Measurements from ENCODE around the gene EPHA6.
"Not testable (repeated sequence)": the region's sequence is repeated elsewhere in the genome, so short reads cannot be mapped to it uniquely, and the experiment has no call there.

Gene EPHA6

DNA sequence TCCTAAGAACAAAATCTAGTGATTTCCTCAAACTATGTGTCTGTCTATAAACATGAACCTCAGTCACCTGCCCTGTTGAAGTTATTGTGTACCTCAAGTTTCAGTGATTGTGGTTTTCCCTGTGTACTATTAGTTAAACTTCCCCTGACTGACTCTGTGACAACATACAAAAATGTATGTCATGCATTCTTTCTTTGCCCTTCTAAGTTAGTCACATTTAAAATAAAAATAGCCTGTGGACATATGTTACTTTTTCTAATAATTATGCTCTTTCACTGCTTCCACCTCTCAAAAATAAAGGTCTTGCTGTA, 29.8 kb downstream of the EPHA6 start:
- no peaks in the 10 kb centered on the region for H3K27me3 ChIP-seq (ENCODE audit: low read depth)
- H3K4me3 ChIP-seq = no peak overlapping the region
- in situ Hi-C loops (cut with MboI; ENCODE audit: low sequenced_read_pairs) = no loop called here

DNA sequence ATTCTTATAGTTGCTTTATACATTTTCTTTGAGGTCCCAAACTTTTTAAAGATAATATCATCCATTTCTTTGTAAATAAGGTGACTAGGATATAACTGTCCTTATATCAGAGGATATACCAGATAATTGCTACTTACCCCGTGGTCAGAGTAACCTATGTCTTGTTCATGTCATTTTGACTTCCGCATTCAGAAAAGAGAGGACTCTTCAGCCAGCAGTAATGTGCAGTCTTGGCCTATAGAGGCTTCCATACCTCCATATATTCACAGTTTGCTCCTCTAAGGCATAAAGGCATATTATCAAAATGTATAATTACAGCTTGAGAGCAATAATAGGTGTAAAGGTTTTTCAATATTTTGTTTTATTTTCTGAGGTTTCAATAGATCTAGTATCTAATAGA, 38.5 kb downstream of the EPHA6 start:
- Histone ChIP-seq H3K27me3 (ENCODE audit: low read depth) (no peaks in the 10 kb centered on the region), H3K36me3 (replicated peaks) (no peaks in the 10 kb centered on the region), H3K4me1 (no peaks in the 10 kb centered on the region), H3K4me3 (no peak overlapping the region), H3K9me3 (no peaks in the 10 kb centered on the region)
- in situ Hi-C loops (cut with MboI; ENCODE audit: low sequenced_read_pairs) = loop anchor here (25.0 kb wide), 1 partner anchor 859 kb away; no protein-coding TSS in a partner anchor
- DNase-seq (ENCODE audit: low spot score in 2 of 2) = no peak

More for the DNA sequence above, 29.8 kb downstream of the EPHA6 start:
- DNase-seq (ENCODE audit: low spot score in 2 of 2) = no peak
- Histone ChIP-seq H3K36me3 (replicated peaks) (no peaks in the 10 kb centered on the region), H3K9me3 (no peaks in the 10 kb centered on the region), H3K4me1 (no peaks in the 10 kb centered on the region)

DNA sequence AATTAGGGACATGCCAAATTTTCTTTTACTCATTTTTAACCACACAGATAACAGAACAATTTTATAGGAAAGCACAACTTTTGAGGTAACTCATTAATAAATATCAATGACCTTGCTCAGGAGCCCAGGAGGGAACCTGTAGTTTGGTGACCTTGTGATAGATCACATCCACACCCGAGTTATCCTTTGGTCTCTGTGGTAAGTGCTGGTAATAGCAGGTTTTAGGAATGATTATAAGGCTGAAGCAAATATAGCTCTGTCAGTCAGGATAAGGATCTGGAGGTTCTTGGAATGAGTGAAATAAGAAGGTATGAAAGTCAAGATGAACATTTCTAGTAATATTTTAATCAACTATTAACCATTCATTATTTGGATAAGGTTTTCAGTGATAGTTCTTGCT, 46.5 kb downstream of the EPHA6 start:
- in situ Hi-C loops (cut with MboI; ENCODE audit: low sequenced_read_pairs) = loop anchor here (25.0 kb wide), 1 partner anchor 851 kb away; no protein-coding TSS in a partner anchor
- H3K4me3 ChIP-seq = no peak overlapping the region
- no peaks in the 10 kb centered on the region for H3K9me3 ChIP-seq
- DNase-seq (ENCODE audit: low spot score in 2 of 2) = no peak
- no peaks in the 10 kb centered on the region for H3K4me1 ChIP-seq
- no peaks in the 10 kb centered on the region for H3K36me3 ChIP-seq (replicated peaks)
- no peaks in the 10 kb centered on the region for H3K27me3 ChIP-seq (ENCODE audit: low read depth)

DNA sequence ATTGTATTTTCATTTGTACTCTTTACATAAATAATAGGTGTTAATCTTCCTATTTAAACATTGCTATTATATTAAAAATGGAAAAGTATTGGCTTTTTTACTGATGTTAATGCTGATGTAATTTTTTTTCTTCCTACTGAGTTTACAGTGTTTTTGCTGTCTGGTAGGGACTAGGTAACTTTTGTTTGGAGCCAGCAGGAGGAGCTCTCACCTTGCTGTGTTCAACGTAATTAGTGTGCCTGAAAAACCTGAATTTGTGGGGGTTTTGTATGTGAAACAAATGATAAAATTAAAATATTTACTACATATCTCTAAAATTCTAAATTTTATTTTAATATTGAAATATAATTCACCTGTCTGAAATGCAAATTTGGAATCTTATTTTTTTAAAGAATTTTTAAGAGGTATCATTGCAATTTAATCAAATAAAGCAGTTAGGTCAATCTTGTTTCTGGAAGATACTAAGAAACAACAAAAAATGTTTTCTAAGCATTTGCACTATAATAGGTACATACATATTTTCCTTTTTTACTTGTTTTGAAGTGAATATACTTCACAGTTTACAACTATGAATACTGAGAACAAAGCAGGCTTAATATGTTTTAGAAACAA, 48.8 kb downstream of the EPHA6 start:
- DNase-seq (ENCODE audit: low spot score in 2 of 2) = peak; percentile 58 to 65
- no peaks in the 10 kb centered on the region for H3K27me3 ChIP-seq (ENCODE audit: low read depth)
- no peaks in the 10 kb centered on the region for H3K4me1 ChIP-seq
- H3K9me3 ChIP-seq = no peaks in the 10 kb centered on the region
- in situ Hi-C loops (cut with MboI; ENCODE audit: low sequenced_read_pairs) = loop anchor here (25.0 kb wide), 1 partner anchor 849 kb away; no protein-coding TSS in a partner anchor
- no peak overlapping the region for H3K4me3 ChIP-seq
- H3K36me3 ChIP-seq (replicated peaks) = no peaks in the 10 kb centered on the region

DNA sequence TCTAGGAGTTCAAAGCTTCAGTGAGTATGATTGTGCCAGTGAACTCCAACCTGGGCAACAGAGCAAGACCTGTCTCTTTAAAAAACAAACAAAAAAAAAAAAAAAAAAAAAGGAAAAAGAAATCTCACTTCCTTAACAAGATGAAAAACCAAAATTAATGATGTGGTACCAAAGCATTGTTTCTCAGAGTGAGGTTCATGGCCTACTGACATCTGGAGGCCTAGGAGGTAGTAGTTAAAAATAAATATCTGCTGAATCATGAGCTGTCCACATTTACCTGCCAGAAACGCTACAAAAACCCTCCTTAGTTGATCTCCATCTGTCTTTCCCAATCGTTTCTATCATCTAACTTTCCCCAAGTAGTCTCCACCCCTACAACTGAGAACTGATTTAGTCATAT, 51.2 kb downstream of the EPHA6 start:
- H3K27me3 ChIP-seq (ENCODE audit: low read depth) = no peaks in the 10 kb centered on the region
- in situ Hi-C loops (cut with MboI; ENCODE audit: low sequenced_read_pairs) = loop anchor here (25.0 kb wide), 1 partner anchor 847 kb away; no protein-coding TSS in a partner anchor
- H3K36me3 ChIP-seq (replicated peaks) = no peaks in the 10 kb centered on the region
- no peak overlapping the region for H3K4me3 ChIP-seq
- H3K4me1 ChIP-seq = no peaks in the 10 kb centered on the region
- no peak for DNase-seq (ENCODE audit: low spot score in 2 of 2)
- H3K9me3 ChIP-seq = no peaks in the 10 kb centered on the region

DNA sequence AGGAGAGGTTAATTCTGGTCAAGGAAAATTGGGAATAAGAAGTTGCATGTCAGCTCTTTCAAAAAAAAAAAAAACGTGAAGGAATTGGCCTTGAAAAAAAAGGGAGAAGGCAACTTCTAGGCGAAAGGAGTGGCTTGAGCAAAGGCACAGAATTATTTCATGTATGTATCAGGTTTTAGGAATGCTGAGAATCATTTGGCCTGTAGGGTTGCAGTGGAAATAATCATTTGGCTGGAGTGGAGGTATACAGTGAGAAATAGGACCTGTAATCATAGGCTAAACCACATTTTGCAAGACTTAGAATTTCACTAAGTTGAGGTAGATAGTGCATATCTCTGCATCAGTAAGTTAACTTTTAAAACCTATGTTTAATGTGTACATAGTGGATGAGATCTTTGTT, 54.9 kb downstream of the EPHA6 start:
- no peaks in the 10 kb centered on the region for H3K36me3 ChIP-seq (replicated peaks)
- H3K27me3 ChIP-seq (ENCODE audit: low read depth) = no peaks in the 10 kb centered on the region
- H3K4me1 ChIP-seq = no peaks in the 10 kb centered on the region
- DNase-seq (ENCODE audit: low spot score in 2 of 2) = no peak
- no peaks in the 10 kb centered on the region for H3K9me3 ChIP-seq
- in situ Hi-C loops (cut with MboI; ENCODE audit: low sequenced_read_pairs) = loop anchor here (25.0 kb wide), 1 partner anchor 843 kb away; no protein-coding TSS in a partner anchor
- H3K4me3 ChIP-seq = no peak overlapping the region

DNA sequence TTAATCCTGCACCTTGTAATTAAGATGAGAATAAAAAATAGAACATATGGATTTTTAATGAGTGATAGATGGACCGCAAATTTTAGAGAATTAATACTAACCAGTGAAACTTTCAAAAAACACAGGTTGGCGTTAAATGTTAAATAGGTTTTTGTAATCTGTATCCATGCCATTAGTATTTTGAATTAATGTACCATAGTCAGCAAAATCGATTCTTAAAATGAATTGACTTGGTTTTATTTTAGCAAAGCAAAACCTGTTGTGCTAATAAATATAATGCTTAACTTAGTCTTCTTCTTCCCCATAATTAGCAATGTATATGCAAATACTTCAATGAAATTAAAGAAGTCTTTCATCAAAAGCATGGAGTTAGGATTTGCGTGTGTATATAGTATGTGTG, 63.1 kb downstream of the EPHA6 start:
- in situ Hi-C loops (cut with MboI; ENCODE audit: low sequenced_read_pairs) = no loop called here
- Histone ChIP-seq H3K4me1 (no peaks in the 10 kb centered on the region), H3K27me3 (ENCODE audit: low read depth) (no peaks in the 10 kb centered on the region), H3K36me3 (replicated peaks) (no peaks in the 10 kb centered on the region), H3K9me3 (no peaks in the 10 kb centered on the region), H3K4me3 (no peak overlapping the region)
- DNase-seq (ENCODE audit: low spot score in 2 of 2) = no peak

DNA sequence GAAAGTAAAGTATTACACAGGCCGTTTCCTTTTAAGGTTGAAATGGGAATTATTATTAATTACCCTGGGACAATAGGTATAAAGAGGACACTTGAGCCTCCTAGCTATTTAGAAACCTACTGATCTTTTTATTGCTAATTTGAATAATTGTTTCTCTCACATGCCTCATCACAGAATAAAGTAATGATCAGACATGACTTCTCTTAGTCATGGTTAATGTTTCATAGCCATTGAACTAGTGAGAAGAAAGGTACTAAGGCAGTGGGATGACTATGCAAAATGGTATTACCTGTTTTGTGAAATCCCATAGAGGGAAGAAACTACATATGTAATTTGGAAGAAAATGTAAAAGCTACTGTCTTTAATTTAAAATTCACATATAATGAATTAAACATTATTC, 85.6 kb downstream of the EPHA6 start:
- Histone ChIP-seq H3K36me3 (replicated peaks) (no peaks in the 10 kb centered on the region), H3K27me3 (ENCODE audit: low read depth) (no peaks in the 10 kb centered on the region), H3K4me1 (peaks cover 10% of the 10 kb centered on the region), H3K4me3 (no peak overlapping the region), H3K9me3 (no peaks in the 10 kb centered on the region)
- no peak for DNase-seq (ENCODE audit: low spot score in 2 of 2)
- in situ Hi-C loops (cut with MboI; ENCODE audit: low sequenced_read_pairs) = no loop called here

DNA sequence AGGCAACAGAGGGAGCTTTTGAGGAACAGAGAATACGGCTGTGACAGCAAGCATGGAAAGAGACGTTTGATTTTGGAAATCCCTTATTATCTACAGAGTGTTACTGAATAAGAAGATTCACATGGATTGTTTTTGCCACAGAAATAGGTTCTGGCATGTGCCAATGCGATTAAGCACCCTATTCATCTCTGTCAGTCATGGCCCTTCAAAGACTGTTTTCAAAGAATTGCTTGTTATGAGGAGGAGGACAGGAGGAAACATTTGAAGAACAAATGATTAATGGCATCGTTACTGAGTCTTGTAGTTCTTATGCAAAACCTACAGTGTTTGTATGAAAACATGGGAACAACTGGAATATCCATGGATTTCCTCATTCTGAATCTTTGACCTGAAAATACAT, 86.2 kb downstream of the EPHA6 start:
- Histone ChIP-seq H3K27me3 (ENCODE audit: low read depth) (no peaks in the 10 kb centered on the region), H3K4me3 (no peak overlapping the region), H3K4me1 (peaks cover 10% of the 10 kb centered on the region), H3K36me3 (replicated peaks) (no peaks in the 10 kb centered on the region), H3K9me3 (no peaks in the 10 kb centered on the region)
- in situ Hi-C loops (cut with MboI; ENCODE audit: low sequenced_read_pairs) = no loop called here
- peak; percentile 9 to 60 for DNase-seq (ENCODE audit: low spot score in 2 of 2)

DNA sequence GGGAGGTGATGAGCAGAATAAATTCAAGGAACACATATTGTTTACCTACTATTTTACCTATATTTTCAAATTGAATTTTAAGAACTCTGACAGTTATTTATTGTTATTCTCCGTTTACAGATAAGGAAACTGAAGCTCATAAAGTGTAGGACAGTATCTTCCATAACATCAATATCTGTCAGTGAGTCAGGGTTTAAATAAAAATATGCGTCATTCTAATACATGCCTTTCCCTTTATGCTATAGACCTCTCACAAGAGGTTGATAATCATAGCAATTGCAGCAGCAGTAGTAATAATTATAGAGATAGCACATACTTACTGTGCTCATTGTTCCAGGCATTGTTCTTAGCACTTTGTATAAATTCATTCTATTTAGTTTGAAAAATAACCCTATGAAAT, 101.1 kb downstream of the EPHA6 start:
- no peaks in the 10 kb centered on the region for H3K36me3 ChIP-seq (replicated peaks)
- no peaks in the 10 kb centered on the region for H3K4me1 ChIP-seq
- DNase-seq (ENCODE audit: low spot score in 2 of 2) = no peak
- in situ Hi-C loops (cut with MboI; ENCODE audit: low sequenced_read_pairs) = no loop called here
- no peaks in the 10 kb centered on the region for H3K9me3 ChIP-seq
- H3K27me3 ChIP-seq (ENCODE audit: low read depth) = no peaks in the 10 kb centered on the region
- no peak overlapping the region for H3K4me3 ChIP-seq

DNA sequence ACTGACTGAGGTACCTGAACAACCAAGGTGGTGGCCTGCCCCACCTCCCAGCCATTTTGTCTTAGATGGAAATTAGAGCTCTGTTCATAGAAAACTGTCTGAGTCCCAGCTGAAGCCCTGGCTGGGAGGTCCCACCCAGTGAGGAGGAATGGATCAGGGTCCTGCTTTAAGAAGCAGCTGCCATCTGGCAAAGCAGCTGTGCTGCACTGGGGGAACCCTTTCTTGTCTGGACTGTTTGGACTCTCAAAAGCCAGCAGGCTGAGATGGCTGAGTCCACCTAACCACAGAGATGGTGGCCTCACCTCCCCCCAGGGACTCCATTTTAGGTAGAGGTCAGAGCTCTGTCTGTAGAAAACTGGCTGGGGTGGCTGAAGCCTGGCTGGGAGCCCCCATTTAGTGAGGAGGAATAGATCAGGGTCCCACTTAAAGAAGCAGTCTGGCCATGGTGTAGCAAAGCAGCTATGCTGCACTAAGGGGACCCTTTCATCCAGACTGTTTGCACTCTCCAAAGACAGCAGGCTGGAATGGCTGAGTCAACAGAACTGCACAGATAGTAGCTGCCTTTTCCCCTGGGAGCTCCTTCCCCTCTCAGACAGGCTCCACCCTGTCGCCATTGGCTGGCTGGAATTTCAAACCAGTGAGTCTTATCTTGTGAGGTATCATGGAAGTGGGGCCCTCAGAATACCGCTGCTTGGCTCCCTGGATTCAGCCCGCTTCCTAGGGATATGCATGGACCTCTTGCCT, 116.9 kb downstream of the EPHA6 start:
- DNase-seq (ENCODE audit: low spot score in 2 of 2) = no peak
- Histone ChIP-seq H3K27me3 (ENCODE audit: low read depth) (no peaks in the 10 kb centered on the region), H3K9me3 (no peaks in the 10 kb centered on the region; the same call in 1 of the 2 replicates), H3K4me3 (no peak overlapping the region), H3K36me3 (replicated peaks) (no peaks in the 10 kb centered on the region), H3K4me1 (no peaks in the 10 kb centered on the region)
- in situ Hi-C loops (cut with MboI; ENCODE audit: low sequenced_read_pairs) = no loop called here

DNA sequence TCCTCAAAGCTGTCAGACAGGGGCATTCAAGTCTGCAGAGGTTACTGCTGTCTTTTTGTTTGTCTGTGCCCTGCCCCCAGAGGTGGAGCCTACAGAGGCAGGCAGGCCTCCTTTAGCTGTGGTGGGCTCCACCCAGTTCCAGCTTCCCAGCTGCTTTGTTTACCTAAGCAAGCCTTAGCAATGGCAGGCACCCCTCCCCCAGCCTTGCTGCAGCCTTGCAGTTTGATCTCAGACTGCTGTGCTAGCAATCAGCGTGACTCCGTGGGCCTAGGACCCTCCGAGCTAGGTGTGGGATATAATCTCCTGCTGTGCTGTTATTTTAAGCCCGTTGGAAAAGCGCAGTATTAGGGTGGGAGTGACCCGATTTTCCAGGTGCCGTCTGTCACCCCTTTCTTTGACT, 127.7 kb downstream of the EPHA6 start:
- in situ Hi-C loops (cut with MboI; ENCODE audit: low sequenced_read_pairs); H3K9me3 ChIP-seq; H3K4me3 ChIP-seq; H3K36me3 ChIP-seq (replicated peaks); H3K27me3 ChIP-seq (ENCODE audit: low read depth); H3K4me1 ChIP-seq: not testable (repeated sequence)
- DNase-seq (ENCODE audit: low spot score in 2 of 2) = peak in 1 of 2 experiments; percentile 61

DNA sequence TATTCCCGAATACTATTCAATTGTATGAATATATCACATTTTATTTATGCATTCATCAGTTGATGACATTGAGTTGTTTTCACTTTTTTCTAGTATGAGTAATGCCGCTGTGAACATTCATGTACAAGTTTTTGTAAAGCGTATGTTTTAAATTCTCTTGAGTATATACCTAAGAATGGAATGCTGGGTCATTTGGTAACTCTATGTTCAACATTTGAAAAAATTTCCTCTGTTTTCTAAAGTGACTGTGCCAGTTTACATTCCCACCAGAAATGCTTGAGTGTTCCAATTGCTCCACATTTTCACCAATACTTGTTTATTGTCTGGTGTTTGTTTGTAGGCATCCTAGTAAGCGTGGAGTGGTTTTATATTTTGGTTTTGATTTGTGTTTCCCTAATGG, 144.5 kb downstream of the EPHA6 start:
- no peak for DNase-seq (ENCODE audit: low spot score in 2 of 2)
- Histone ChIP-seq H3K9me3 (no peaks in the 10 kb centered on the region), H3K36me3 (replicated peaks) (no peaks in the 10 kb centered on the region), H3K4me1 (no peaks in the 10 kb centered on the region), H3K27me3 (ENCODE audit: low read depth) (no peaks in the 10 kb centered on the region), H3K4me3 (no peak overlapping the region)
- in situ Hi-C loops (cut with MboI; ENCODE audit: low sequenced_read_pairs) = no loop called here

DNA sequence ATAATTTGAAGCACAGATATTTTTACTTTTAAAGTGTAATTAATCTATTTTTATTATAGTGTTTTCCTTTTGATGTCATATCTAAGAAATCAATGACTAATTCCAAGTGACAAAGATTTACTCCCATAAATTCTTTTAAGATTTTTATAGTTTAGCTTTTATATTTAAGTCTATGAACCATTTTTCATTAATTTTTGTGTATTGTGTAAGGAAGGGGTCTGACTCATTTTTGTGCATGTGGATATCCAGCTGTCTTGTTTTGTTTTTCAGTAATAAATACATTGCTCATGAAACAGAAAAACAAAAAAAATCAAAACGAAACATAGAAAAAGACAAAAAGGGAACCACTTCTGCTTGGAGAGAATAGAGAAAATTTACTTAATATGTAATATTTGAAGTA, 145.1 kb downstream of the EPHA6 start:
- Histone ChIP-seq H3K4me3 (no peak overlapping the region), H3K9me3 (no peaks in the 10 kb centered on the region), H3K4me1 (no peaks in the 10 kb centered on the region), H3K36me3 (replicated peaks) (no peaks in the 10 kb centered on the region), H3K27me3 (ENCODE audit: low read depth) (no peaks in the 10 kb centered on the region)
- DNase-seq (ENCODE audit: low spot score in 2 of 2) = no peak
- in situ Hi-C loops (cut with MboI; ENCODE audit: low sequenced_read_pairs) = no loop called here
